Kidney (tissue), 14 donors: ENCODE data around the gene SLC18A3. TPM values are rescaled to one million over a fixed set of nuclear protein-coding genes. Genes with fewer than 3 reads are reported as not detected.

ENCODE experiments used
- DNase-seq, 5 donors: peaks; one replicate each; pipeline ENCODE4 v3.0.0-alpha.2; 2013 to 2020
- FAIRE-seq: peaks from 2 replicates; lab custom pipeline; 2012; peaks lifted over from hg19 to GRCh38; lab: Jason Lieb, UNC
- H3K27ac ChIP-seq, 2 donors: one replicate each; pipeline ENCODE4 v1.7.0; 2013; ENCODE audit warnings: low read depth in 2 of 2, low read length in 2 of 2, inconsistent platforms in 1 of 2
- H3K27me3 ChIP-seq: one replicate; pipeline ENCODE4 v1.7.1; 2013; ENCODE audit warnings: low read length, inconsistent platforms; ENCODE audit not compliant: control insufficient read depth, insufficient read depth
- H3K36me3 ChIP-seq, 3 donors: one replicate each; pipeline versions ENCODE4 v1.7.0 to v1.7.1; 2013; ENCODE audit warnings: low read length in 3 of 3, control low read depth in 1 of 3, inconsistent platforms in 1 of 3; ENCODE audit not compliant: insufficient read depth in 3 of 3, control insufficient read depth in 2 of 3
- H3K4me1 ChIP-seq, 3 donors: one replicate each; pipeline versions ENCODE4 v1.7.0 to v1.7.1; 2013; ENCODE audit warnings: low read length in 3 of 3, inconsistent platforms in 1 of 3, low read depth in 1 of 3; ENCODE audit not compliant: control insufficient read depth in 2 of 3, insufficient read depth in 2 of 3
- H3K4me3 ChIP-seq, 3 donors: one replicate each; pipeline versions ENCODE4 v1.7.0 to v1.8.1; 2013; ENCODE audit warnings: low read length in 3 of 3, control low read depth in 1 of 3, inconsistent platforms in 1 of 3
- H3K9ac ChIP-seq, 3 donors: one replicate each; pipeline versions ENCODE4 v1.7.0 to v1.7.1; 2013; ENCODE audit warnings: low read length in 3 of 3, control low read depth in 1 of 3, inconsistent platforms in 1 of 3
- H3K9me3 ChIP-seq, 3 donors: one replicate each; pipeline versions ENCODE4 v1.7.0 to v1.7.1; 2013; ENCODE audit warnings: low read length in 3 of 3, control low read depth in 1 of 3, inconsistent platforms in 1 of 3; ENCODE audit not compliant: control insufficient read depth in 2 of 3, insufficient read depth in 1 of 3
- intact Hi-C: fragments of 100-400 bp; cut with DNase I; formaldehyde crosslinking; loops from one replicate; pipeline ENCODE4 v1.11.1; 2022
- polyA plus RNA-seq: library from polyadenylated mRNA; stranded (reverse); fragments of 350-450 nt; fragmentation: Illumina TruSeq; extraction: RNeasy Lipid Tissue Mini Kit (QIAGEN cat#74804); gene quantifications from one replicate; pipeline ENCODE4 v1.2.3, GENCODE V29; 2014; ENCODE audit warnings: low read depth, low replicate concordance; ENCODE audit not compliant: insufficient read depth
- total RNA-seq: library from RNA; stranded (reverse); fragmentation: NEBNext Ultra II Directional; extraction: Animal tissue kit (Norgen Biotek cat#: 25700); gene quantifications from one replicate; pipeline ENCODE4 v1.2.1, GENCODE V29; 2021
- TF ChIP-seq, protein P1 (sequence below): IDR thresholded peaks from 3 replicates; pipeline ENCODE4 v1.5.1; 2012; ENCODE audit warnings: mild to moderate bottlenecking, moderate library complexity, borderline replicate concordance; ENCODE audit not compliant: insufficient read depth; ENCODE audit errors: extremely low read depth
- donor health status: control.
- donor health status: control.
- donor health status: control.
- donor health status: control.
- donor health status: control.
- donor health status: DM: yes; HTN: yes; CAD: no.
- donor health status: Normal renal cell carcinoma (clear cell type).

SLC18A3 gene
- total and polyA plus RNA-seq, 2 donors from 2014 or later = not detected

DNA sequence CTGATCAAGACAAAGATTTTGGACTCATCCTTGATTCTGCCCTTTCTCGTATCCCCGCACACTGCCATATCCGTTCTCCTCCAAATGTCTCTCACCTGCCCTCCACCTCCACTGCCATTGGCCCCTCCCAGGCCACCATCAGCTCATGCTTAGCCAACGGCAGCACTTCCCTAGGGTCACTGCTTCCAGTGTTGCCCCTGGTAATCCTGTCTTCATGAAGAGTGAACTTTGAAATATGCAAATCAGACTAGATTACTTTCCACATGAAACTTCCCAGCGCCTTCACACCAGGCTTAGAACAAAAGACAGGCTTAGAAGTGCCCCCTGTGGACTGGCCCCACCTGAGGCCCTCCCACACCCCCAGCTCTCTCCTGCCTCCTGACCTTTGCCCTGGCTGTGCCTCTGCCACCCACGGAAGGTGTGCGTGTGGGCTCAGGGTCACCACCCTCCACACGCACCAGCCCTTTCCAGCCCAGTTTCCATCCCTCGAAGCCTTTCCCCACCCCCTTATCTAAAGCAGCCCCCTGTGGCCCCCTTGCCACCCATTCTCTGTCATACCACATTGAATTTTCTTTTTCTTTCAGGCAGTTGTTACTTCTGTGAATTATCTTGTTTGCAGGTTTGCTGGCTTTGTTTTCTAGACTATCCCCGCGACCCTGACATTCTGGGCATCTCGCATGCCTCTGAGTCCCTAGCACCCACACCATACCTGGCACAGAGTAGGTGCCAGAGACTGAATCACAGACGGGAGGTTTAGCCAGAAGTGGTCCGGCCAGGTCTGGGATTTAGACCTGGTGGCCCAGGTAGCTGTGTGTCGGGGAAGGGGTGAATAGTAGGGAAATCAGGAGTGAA, 42.5 kb downstream of the SLC18A3 start:
- no peaks in the 10 kb centered on the region for H3K4me1 ChIP-seq
- intact Hi-C loops = no loop called here
- H3K4me3 ChIP-seq = no peak overlapping the region
- H3K9me3 ChIP-seq = no peaks in the 10 kb centered on the region
- DNase-seq = no peak
- FAIRE-seq = no peak
- no peaks in the 10 kb centered on the region for H3K36me3 ChIP-seq
- H3K27me3 ChIP-seq = no peaks in the 10 kb centered on the region
- TF ChIP-seq, protein P1, sequence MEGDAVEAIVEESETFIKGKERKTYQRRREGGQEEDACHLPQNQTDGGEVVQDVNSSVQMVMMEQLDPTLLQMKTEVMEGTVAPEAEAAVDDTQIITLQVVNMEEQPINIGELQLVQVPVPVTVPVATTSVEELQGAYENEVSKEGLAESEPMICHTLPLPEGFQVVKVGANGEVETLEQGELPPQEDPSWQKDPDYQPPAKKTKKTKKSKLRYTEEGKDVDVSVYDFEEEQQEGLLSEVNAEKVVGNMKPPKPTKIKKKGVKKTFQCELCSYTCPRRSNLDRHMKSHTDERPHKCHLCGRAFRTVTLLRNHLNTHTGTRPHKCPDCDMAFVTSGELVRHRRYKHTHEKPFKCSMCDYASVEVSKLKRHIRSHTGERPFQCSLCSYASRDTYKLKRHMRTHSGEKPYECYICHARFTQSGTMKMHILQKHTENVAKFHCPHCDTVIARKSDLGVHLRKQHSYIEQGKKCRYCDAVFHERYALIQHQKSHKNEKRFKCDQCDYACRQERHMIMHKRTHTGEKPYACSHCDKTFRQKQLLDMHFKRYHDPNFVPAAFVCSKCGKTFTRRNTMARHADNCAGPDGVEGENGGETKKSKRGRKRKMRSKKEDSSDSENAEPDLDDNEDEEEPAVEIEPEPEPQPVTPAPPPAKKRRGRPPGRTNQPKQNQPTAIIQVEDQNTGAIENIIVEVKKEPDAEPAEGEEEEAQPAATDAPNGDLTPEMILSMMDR = no peak
- no peak overlapping the region for H3K9ac ChIP-seq
- H3K27ac ChIP-seq = no peak overlapping the region

DNA sequence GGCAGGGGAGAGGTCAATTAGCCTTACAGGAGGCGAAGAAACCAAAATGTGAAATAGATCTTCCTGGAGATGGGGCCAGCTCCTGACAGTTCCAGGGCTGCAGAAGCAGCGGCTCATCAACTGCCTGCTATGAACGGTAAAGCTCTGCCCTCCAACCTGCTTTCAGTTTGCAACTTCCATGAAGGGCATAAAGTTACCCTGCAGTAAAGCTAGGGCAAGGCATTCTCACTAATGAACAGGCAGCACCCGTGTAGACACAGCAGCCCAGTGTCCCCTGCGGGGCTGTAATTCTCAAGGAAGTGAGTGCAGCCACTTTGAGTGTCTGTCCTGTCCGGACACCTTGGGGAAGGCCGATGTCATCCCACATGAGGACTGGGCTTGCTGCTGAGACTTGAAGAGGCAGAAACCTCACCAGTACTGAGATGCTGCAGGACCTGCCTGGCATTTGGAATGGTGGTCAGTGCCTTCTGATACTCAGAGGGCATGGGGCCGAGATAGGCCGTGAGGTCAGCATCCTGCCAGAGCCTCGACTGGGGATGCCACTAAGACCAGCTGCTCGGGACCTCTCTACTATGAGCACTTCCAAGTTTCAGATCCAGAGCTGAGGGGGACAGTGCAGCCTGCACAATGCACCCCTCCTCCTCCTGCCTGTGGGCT, 43.3 kb downstream of the SLC18A3 start:
- DNase-seq = no peak

GRCh38 chr10:49654036-49654693, 44.1 kb downstream of the SLC18A3 start:
- Histone ChIP-seq H3K4me1 (no peaks in the 10 kb centered on the region), H3K27ac (no peak overlapping the region), H3K9ac (no peak overlapping the region), H3K27me3 (no peaks in the 10 kb centered on the region), H3K4me3 (no peak overlapping the region), H3K9me3 (peaks cover 0 to 3% (median 0%) of the 10 kb centered on the region in 3 donors), H3K36me3 (no peaks in the 10 kb centered on the region)
- DNase-seq (no peak), FAIRE-seq (no peak)
- intact Hi-C loops = no loop called here
- TF ChIP-seq, protein P1 = no peak

More for the DNA sequence above, 43.3 kb downstream of the SLC18A3 start:
- no peak for FAIRE-seq
- intact Hi-C loops = no loop called here
- Histone ChIP-seq H3K36me3 (no peaks in the 10 kb centered on the region), H3K9ac (no peak overlapping the region), H3K4me3 (no peak overlapping the region), H3K27ac (no peak overlapping the region), H3K27me3 (no peaks in the 10 kb centered on the region), H3K9me3 (no peaks in the 10 kb centered on the region), H3K4me1 (no peaks in the 10 kb centered on the region)
- TF ChIP-seq, protein P1 = no peak
